Panc1 (cell line): ENCODE measurements around the gene SBF2. TPM values are rescaled to one million over a fixed set of nuclear protein-coding genes. Genes with fewer than 3 reads are reported as not detected.

ENCODE experiments used
- ATAC-seq: fragments of 200-7000 bp; cut with Tn5 transposase; 2 replicates; pipeline ENCODE4 v1.9.1; 2020; ENCODE audit warnings: mild to moderate bottlenecking, moderate library complexity
- BruUV-seq: library from RNA; stranded (reverse); fragments of 400-500 nt; replicated peaks from 2 replicates; lab custom pipeline; 2021; lab: Mats Ljungman, UMichigan
- CTCF ChIA-PET: fragments of 300-600 bp; sonication (Branson Sonifier 250); formaldehyde crosslinking; loops from one replicate; lab custom pipeline; 2022; ENCODE audit warnings: antibody characterized with exemption; lab: Charles Lee
- POLR2A ChIA-PET: fragments of 300-600 bp; sonication (Branson Sonifier 250); formaldehyde crosslinking; loops from one replicate; lab custom pipeline; 2022; ENCODE audit warnings: antibody characterized with exemption; lab: Charles Lee
- DNase-seq: peaks from one replicate; pipeline ENCODE4 v3.0.0-alpha.2; 2010; ENCODE audit warnings: low read depth, low spot score
- H3K27ac ChIP-seq: 2 replicates; pipeline ENCODE4 v1.5.1; 2011; ENCODE audit warnings: mild to moderate bottlenecking, low read length, inconsistent platforms
- H3K27me3 ChIP-seq: fragments of 200-500 bp; sonication (Bioruptor generic); 2 replicates; pipeline ENCODE4 v1.6.0; 2014; ENCODE audit warnings: low read length, inconsistent platforms; ENCODE audit not compliant: control insufficient read depth, insufficient read depth
- H3K36me3 ChIP-seq: fragments of 200-500 bp; sonication (Bioruptor generic); 2 replicates; pipeline ENCODE4 v1.5.1; 2014; ENCODE audit warnings: inconsistent platforms, mild to moderate bottlenecking, low read length, moderate library complexity; ENCODE audit not compliant: control insufficient read depth, insufficient read depth
- H3K4me1 ChIP-seq: 2 replicates; pipeline ENCODE4 v1.5.1; 2011; ENCODE audit warnings: inconsistent platforms, mild to moderate bottlenecking, low read length, moderate library complexity; ENCODE audit not compliant: control insufficient read depth, insufficient read depth
- H3K4me3 ChIP-seq, 2 experiments: 2 replicates each; pipeline ENCODE4 v1.5.1; 2011 to 2012; ENCODE audit warnings: low read depth in 2 of 2, low read length in 2 of 2, mild to moderate bottlenecking in 2 of 2, inconsistent platforms in 1 of 2, moderate library complexity in 1 of 2
- H3K9me3 ChIP-seq: fragments of 200-500 bp; sonication (Bioruptor generic); 2 replicates; pipeline ENCODE4 v1.5.1; 2014; ENCODE audit warnings: low read depth, mild to moderate bottlenecking, inconsistent platforms, low read length, moderate library complexity; ENCODE audit not compliant: control insufficient read depth, insufficient read depth
- POLR2AphosphoS5 ChIP-seq: IDR thresholded peaks from 2 replicates; pipeline ENCODE4 v1.6.1; 2012; ENCODE audit warnings: mild to moderate bottlenecking, low read depth, low read length, moderate library complexity
- SIN3A ChIP-seq: IDR thresholded peaks from 2 replicates; pipeline ENCODE4 v1.6.1; 2012; ENCODE audit warnings: low read depth, mild to moderate bottlenecking, low read length, moderate library complexity, borderline replicate concordance; ENCODE audit not compliant: insufficient read depth
- TCF7L2 ChIP-seq: IDR thresholded peaks from 2 replicates; pipeline ENCODE4 v1.6.1; 2011; ENCODE audit warnings: mild to moderate bottlenecking, low read depth, low read length, inconsistent platforms
- in situ Hi-C: cut with HindIII; loops from 2 replicates; pipeline ENCODE4 v1.10.0; 2016; ENCODE audit warnings: low sequenced_read_pairs, low pct_unique_long_range_greater_than_20kb
- intact Hi-C: fragments of 100-400 bp; cut with micrococcal nuclease; formaldehyde crosslinking; loops from one replicate; pipeline ENCODE4 v1.10.0; 2022; ENCODE audit not compliant: unreplicated experiment
- total RNA-seq: library from RNA; stranded (reverse); gene quantifications from one replicate; pipeline ENCODE4 v1.2.1, GENCODE V29; 2021; ENCODE audit not compliant: unreplicated experiment
- TF ChIP-seq, protein P1 (sequence below): fragments of 450-650 bp; IDR thresholded peaks from 2 replicates; pipeline ENCODE4 v1.5.1; 2017; ENCODE audit warnings: mild to moderate bottlenecking
- TF ChIP-seq, protein P2 (sequence below), 2 experiments: IDR thresholded peaks; 2 replicates each; pipeline ENCODE4 v1.6.1; 2011 to 2012; ENCODE audit warnings: low read depth in 2 of 2, control low read depth in 1 of 2, low read length in 1 of 2, mild to moderate bottlenecking in 1 of 2, moderate library complexity in 1 of 2; ENCODE audit not compliant: insufficient read depth in 1 of 2

Gene SBF2
- total RNA-seq, 1 experiment from 2014 or later, result 65.0 TPM

DNA sequence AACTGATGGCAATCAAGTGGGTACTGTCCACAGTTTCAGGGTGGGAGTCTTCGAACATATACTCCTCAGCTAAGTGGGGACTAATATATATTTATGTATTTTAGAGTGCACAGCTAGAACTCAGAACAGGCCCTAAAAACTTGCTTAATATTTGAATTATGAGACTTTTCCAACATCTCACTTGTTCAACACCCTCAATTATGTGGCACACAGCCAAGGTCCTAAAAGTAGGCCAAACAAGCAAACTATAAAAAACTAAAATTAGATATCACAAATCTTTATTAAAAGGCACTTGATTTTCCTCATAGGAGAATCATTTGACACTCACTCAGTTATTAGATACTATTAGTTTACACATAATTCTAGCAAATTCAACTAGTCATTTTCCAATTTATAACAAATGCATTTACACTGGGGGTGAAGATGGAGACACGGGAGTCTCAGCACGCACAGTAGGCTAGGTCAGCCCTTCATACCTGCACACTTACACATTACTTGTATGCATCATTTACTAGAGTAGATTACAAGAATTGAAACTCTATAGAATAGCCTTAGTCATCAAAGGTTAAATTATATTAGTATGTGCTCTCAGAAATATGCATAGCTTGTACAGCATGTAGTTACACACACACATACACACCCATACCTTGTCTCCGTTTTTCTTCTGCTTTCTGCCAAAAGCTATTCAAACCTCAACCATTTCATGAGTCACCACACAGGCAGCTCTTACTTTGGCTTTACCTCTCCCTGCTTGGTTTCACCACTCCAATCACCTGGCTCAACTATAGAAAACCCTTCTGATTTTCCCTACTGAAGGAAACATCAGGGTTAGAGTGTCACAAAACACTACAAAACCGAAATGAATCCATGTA lies 171.5 kb downstream of the SBF2 start:
- ChIA-PET POLR2A (no interaction called here), CTCF (interaction anchor here (0.6 to 1.0 kb wide), 2 partner anchors 181 to 283 kb away, joined by 4 to 8 read pairs; no protein-coding TSS in a partner anchor)
- Histone ChIP-seq H3K27ac (peak overlapping the region; percentile 84), H3K36me3 (no peaks in the 10 kb centered on the region), H3K9me3 (no peaks in the 10 kb centered on the region), H3K4me3 (peak overlapping the region; percentile 8 to 10; a peak in 3 of 4 replicates), H3K27me3 (no peaks in the 10 kb centered on the region), H3K4me1 (peaks cover 38% of the 10 kb centered on the region)
- in situ Hi-C loops (no loop called here), intact Hi-C loops (no loop called here)
- TF ChIP-seq POLR2AphosphoS5 (no peak), TCF7L2 (no peak), SIN3A (no peak)
- DNase-seq, result no peak
- BruUV-seq, result no TSS peak
- peak; percentile 84 for ATAC-seq

DNA sequence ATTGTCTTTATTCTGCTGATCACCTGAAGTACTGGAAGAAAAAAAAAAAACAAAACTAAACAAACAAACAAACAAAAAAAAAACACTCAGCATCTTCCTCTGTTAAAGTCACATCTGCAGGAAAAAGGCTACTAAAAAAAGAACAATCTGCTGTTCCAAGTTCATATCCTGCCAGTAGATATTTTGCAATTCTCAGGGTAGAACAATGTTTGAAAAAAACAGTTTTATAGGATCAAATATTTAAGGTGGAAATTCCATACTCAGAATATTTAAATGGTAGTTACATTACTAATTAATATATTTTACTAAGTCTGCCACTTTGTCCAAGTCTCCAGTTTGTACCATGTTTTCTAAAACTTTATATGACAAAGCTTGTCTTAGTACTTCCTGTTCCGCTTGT lies 175.2 kb downstream of the SBF2 start:
- intact Hi-C loops, result loop anchor here (10.0 kb wide), 1 partner anchor 186 kb away; the partner anchor contains the start of gene ADM
- Histone ChIP-seq H3K36me3 (no peaks in the 10 kb centered on the region), H3K9me3 (0 out of 2 replicates have a peak, but pooled peaks cover 2% of the 10 kb centered on the region), H3K4me1 (peaks cover 44% of the 10 kb centered on the region), H3K27me3 (no peaks in the 10 kb centered on the region), H3K27ac (peak overlapping the region; percentile 60; the same call in 1 of the 2 replicates), H3K4me3 (no peak overlapping the region)
- DNase-seq, result no peak
- CTCF ChIA-PET, result no interaction called here
- POLR2A ChIA-PET, result no interaction called here
- BruUV-seq, result no TSS peak
- TF ChIP-seq, protein P1, sequence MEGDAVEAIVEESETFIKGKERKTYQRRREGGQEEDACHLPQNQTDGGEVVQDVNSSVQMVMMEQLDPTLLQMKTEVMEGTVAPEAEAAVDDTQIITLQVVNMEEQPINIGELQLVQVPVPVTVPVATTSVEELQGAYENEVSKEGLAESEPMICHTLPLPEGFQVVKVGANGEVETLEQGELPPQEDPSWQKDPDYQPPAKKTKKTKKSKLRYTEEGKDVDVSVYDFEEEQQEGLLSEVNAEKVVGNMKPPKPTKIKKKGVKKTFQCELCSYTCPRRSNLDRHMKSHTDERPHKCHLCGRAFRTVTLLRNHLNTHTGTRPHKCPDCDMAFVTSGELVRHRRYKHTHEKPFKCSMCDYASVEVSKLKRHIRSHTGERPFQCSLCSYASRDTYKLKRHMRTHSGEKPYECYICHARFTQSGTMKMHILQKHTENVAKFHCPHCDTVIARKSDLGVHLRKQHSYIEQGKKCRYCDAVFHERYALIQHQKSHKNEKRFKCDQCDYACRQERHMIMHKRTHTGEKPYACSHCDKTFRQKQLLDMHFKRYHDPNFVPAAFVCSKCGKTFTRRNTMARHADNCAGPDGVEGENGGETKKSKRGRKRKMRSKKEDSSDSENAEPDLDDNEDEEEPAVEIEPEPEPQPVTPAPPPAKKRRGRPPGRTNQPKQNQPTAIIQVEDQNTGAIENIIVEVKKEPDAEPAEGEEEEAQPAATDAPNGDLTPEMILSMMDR, result no peak
- TF ChIP-seq POLR2AphosphoS5, result no peak
- no peak for TF ChIP-seq TCF7L2
- TF ChIP-seq, protein P2, sequence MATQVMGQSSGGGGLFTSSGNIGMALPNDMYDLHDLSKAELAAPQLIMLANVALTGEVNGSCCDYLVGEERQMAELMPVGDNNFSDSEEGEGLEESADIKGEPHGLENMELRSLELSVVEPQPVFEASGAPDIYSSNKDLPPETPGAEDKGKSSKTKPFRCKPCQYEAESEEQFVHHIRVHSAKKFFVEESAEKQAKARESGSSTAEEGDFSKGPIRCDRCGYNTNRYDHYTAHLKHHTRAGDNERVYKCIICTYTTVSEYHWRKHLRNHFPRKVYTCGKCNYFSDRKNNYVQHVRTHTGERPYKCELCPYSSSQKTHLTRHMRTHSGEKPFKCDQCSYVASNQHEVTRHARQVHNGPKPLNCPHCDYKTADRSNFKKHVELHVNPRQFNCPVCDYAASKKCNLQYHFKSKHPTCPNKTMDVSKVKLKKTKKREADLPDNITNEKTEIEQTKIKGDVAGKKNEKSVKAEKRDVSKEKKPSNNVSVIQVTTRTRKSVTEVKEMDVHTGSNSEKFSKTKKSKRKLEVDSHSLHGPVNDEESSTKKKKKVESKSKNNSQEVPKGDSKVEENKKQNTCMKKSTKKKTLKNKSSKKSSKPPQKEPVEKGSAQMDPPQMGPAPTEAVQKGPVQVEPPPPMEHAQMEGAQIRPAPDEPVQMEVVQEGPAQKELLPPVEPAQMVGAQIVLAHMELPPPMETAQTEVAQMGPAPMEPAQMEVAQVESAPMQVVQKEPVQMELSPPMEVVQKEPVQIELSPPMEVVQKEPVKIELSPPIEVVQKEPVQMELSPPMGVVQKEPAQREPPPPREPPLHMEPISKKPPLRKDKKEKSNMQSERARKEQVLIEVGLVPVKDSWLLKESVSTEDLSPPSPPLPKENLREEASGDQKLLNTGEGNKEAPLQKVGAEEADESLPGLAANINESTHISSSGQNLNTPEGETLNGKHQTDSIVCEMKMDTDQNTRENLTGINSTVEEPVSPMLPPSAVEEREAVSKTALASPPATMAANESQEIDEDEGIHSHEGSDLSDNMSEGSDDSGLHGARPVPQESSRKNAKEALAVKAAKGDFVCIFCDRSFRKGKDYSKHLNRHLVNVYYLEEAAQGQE (IDR thresholded peaks at IDR 0.05; ENCODE audit: insufficient read depth in 1 of 2, low read depth in 2 of 2, low read length in 1 of 2), result no peak
- no peak for TF ChIP-seq SIN3A
- no peak for ATAC-seq
- in situ Hi-C loops, result no loop called here
